K562 (cell line): ENCODE results near the gene MRO. TPM values are rescaled to one million over a fixed set of nuclear protein-coding genes. Genes with fewer than 3 reads are reported as not detected.

Source experiments
- C11orf30 ChIP-seq: fragments of 450-650 bp; IDR thresholded peaks from 2 replicates; pipeline ENCODE4 v1.6.1; 2016; ENCODE audit warnings: low read depth, mild to moderate bottlenecking
- KLF6 ChIP-seq: fragments of 250-450 bp; sonication (Bioruptor Pico); IDR thresholded peaks from 2 replicates; pipeline ENCODE4 v1.4.0; 2020; ENCODE audit warnings: mild to moderate bottlenecking, moderate library complexity, borderline replicate concordance
- MAFF ChIP-seq: IDR thresholded peaks from 2 replicates; pipeline ENCODE4 v1.6.1; 2012; ENCODE audit warnings: low read length, improper control_type of control experiment
- MAFK ChIP-seq: IDR thresholded peaks from 2 replicates; pipeline ENCODE4 v1.6.1; 2011; ENCODE audit warnings: low read length, improper control_type of control experiment
- NR2C1 ChIP-seq, 2 experiments: fragments of 450-650 bp; IDR thresholded peaks; 2 replicates each; pipeline ENCODE4 v1.6.1; 2017; ENCODE audit warnings: mild to moderate bottlenecking in 2 of 2, antibody characterized with exemption in 1 of 2, inconsistent platforms in 1 of 2, missing compliant biosample characterization in 1 of 2, missing genetic modification characterization in 1 of 2
- RBFOX2 ChIP-seq: fragments of 200-400 bp; formaldehyde crosslinking; IDR thresholded peaks from 2 replicates; pipeline ENCODE4 v1.6.1; 2017; ENCODE audit warnings: low read depth, mild to moderate bottlenecking, low read length, moderate library complexity
- polyA plus RNA-seq, 8 experiments: library from polyadenylated mRNA; depleted of rRNA in 4 of 8; stranded (reverse) in 5 of 8; unstranded in 3 of 8; fragments of >200 nt; fragmentation: Nextera tagmentation in 2 of 8; fragmentation: Illumina TruSeq in 1 of 8; extraction: Ambion mirVana in 2 of 8; extraction: Trizol in 1 of 8; gene quantifications; 2 replicates each; pipeline versions ENCODE4 v1.2.1 to v1.2.3, GENCODE V29; 2011 to 2014; ENCODE audit warnings: inconsistent platforms in 1 of 8, missing spikeins in 1 of 8
- total RNA-seq, 7 experiments: library from RNA; depleted of rRNA in 6 of 7; stranded (reverse); fragments of >200 nt in 6 of 7; fragmentation: Illumina TruSeq in 2 of 7; extraction: Trizol in 2 of 7; gene quantifications; 2 replicates each; pipeline versions ENCODE4 v1.2.1 to v1.2.3, GENCODE V29; 2011 to 2021; ENCODE audit warnings: low replicate concordance in 1 of 7
- TF ChIP-seq, protein P1 (sequence below): fragments of 250-450 bp; sonication (Bioruptor Pico); IDR thresholded peaks from 2 replicates; pipeline ENCODE4 v1.5.0; 2020; ENCODE audit warnings: mild to moderate bottlenecking
- TF ChIP-seq, protein P2 (sequence below): fragments of 450-650 bp; IDR thresholded peaks from 2 replicates; pipeline ENCODE4 v1.6.1; 2016; ENCODE audit warnings: mild to moderate bottlenecking, moderate library complexity
- TF ChIP-seq, protein P3 (sequence below): fragments of 250-450 bp; sonication (Bioruptor Pico); IDR thresholded peaks from 2 replicates; pipeline ENCODE4 v1.8.0; 2021; ENCODE audit warnings: mild to moderate bottlenecking, moderate library complexity

The MRO gene
- total and polyA plus RNA-seq, 9 of the 15 experiments (the other 6 are each of a cell fraction or from before 2014, with no cell fraction given), result 0.06 TPM; not detected in 8

DNA sequence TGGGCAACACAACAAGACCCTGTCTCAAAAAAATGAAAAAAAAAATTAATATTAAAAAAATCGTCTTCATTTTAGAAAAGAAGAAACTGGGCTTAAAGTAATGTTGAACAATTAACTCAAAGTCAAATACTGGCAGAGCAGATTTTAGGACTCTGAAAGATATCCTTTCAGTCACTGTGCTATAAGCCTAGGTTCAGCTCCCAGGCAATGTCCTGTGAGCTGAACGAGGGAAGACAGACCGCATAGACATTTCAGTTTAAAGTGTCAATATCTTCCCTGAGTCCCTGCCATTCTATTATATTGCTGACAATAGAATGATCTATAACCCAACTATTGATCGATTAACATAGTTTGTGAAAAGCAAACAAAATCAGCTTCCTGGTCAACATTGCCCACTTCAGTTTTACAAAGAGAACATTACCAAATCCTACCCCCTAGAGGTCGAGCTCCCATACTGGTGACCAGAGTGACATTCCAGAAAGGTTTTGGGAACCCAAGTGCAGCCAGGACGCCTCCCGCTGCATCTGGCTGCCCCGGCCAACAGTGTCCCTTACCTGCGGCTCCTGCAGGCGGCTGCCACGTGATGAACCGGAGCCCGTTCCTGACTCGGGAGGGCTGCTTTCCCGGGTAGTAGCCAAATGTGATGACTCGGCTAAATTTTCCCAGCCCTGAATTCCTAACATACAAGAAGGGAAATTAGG, 639 bp downstream of the MRO start (continued):
- TF ChIP-seq, protein P1, sequence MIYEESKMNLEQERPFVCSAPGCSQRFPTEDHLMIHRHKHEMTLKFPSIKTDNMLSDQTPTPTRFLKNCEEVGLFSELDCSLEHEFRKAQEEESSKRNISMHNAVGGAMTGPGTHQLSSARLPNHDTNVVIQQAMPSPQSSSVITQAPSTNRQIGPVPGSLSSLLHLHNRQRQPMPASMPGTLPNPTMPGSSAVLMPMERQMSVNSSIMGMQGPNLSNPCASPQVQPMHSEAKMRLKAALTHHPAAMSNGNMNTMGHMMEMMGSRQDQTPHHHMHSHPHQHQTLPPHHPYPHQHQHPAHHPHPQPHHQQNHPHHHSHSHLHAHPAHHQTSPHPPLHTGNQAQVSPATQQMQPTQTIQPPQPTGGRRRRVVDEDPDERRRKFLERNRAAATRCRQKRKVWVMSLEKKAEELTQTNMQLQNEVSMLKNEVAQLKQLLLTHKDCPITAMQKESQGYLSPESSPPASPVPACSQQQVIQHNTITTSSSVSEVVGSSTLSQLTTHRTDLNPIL (CRISPR knock-in tag), result no peak
- TF ChIP-seq C11orf30 (peak; percentile 97), KLF6 (CRISPR knock-in tag) (no peak), MAFK (peak; percentile 97), MAFF (peak; percentile 95), NR2C1 (IDR thresholded peaks at IDR 0.05) (no peak), NR2C1 (tag; IDR thresholded peaks at IDR 0.05) (no peak), RBFOX2 (no peak)
- TF ChIP-seq, protein P2, sequence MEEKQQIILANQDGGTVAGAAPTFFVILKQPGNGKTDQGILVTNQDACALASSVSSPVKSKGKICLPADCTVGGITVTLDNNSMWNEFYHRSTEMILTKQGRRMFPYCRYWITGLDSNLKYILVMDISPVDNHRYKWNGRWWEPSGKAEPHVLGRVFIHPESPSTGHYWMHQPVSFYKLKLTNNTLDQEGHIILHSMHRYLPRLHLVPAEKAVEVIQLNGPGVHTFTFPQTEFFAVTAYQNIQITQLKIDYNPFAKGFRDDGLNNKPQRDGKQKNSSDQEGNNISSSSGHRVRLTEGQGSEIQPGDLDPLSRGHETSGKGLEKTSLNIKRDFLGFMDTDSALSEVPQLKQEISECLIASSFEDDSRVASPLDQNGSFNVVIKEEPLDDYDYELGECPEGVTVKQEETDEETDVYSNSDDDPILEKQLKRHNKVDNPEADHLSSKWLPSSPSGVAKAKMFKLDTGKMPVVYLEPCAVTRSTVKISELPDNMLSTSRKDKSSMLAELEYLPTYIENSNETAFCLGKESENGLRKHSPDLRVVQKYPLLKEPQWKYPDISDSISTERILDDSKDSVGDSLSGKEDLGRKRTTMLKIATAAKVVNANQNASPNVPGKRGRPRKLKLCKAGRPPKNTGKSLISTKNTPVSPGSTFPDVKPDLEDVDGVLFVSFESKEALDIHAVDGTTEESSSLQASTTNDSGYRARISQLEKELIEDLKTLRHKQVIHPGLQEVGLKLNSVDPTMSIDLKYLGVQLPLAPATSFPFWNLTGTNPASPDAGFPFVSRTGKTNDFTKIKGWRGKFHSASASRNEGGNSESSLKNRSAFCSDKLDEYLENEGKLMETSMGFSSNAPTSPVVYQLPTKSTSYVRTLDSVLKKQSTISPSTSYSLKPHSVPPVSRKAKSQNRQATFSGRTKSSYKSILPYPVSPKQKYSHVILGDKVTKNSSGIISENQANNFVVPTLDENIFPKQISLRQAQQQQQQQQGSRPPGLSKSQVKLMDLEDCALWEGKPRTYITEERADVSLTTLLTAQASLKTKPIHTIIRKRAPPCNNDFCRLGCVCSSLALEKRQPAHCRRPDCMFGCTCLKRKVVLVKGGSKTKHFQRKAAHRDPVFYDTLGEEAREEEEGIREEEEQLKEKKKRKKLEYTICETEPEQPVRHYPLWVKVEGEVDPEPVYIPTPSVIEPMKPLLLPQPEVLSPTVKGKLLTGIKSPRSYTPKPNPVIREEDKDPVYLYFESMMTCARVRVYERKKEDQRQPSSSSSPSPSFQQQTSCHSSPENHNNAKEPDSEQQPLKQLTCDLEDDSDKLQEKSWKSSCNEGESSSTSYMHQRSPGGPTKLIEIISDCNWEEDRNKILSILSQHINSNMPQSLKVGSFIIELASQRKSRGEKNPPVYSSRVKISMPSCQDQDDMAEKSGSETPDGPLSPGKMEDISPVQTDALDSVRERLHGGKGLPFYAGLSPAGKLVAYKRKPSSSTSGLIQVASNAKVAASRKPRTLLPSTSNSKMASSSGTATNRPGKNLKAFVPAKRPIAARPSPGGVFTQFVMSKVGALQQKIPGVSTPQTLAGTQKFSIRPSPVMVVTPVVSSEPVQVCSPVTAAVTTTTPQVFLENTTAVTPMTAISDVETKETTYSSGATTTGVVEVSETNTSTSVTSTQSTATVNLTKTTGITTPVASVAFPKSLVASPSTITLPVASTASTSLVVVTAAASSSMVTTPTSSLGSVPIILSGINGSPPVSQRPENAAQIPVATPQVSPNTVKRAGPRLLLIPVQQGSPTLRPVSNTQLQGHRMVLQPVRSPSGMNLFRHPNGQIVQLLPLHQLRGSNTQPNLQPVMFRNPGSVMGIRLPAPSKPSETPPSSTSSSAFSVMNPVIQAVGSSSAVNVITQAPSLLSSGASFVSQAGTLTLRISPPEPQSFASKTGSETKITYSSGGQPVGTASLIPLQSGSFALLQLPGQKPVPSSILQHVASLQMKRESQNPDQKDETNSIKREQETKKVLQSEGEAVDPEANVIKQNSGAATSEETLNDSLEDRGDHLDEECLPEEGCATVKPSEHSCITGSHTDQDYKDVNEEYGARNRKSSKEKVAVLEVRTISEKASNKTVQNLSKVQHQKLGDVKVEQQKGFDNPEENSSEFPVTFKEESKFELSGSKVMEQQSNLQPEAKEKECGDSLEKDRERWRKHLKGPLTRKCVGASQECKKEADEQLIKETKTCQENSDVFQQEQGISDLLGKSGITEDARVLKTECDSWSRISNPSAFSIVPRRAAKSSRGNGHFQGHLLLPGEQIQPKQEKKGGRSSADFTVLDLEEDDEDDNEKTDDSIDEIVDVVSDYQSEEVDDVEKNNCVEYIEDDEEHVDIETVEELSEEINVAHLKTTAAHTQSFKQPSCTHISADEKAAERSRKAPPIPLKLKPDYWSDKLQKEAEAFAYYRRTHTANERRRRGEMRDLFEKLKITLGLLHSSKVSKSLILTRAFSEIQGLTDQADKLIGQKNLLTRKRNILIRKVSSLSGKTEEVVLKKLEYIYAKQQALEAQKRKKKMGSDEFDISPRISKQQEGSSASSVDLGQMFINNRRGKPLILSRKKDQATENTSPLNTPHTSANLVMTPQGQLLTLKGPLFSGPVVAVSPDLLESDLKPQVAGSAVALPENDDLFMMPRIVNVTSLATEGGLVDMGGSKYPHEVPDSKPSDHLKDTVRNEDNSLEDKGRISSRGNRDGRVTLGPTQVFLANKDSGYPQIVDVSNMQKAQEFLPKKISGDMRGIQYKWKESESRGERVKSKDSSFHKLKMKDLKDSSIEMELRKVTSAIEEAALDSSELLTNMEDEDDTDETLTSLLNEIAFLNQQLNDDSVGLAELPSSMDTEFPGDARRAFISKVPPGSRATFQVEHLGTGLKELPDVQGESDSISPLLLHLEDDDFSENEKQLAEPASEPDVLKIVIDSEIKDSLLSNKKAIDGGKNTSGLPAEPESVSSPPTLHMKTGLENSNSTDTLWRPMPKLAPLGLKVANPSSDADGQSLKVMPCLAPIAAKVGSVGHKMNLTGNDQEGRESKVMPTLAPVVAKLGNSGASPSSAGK, result no peak
- TF ChIP-seq, protein P3, sequence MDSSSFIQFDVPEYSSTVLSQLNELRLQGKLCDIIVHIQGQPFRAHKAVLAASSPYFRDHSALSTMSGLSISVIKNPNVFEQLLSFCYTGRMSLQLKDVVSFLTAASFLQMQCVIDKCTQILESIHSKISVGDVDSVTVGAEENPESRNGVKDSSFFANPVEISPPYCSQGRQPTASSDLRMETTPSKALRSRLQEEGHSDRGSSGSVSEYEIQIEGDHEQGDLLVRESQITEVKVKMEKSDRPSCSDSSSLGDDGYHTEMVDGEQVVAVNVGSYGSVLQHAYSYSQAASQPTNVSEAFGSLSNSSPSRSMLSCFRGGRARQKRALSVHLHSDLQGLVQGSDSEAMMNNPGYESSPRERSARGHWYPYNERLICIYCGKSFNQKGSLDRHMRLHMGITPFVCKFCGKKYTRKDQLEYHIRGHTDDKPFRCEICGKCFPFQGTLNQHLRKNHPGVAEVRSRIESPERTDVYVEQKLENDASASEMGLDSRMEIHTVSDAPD (CRISPR knock-in tag), result no peak
- TF ChIP-seq, all 486 proteins: peak for 8
